GM19193 (cell line): ENCODE measurements around the gene ZDBF2.

Experiments
- POLR2A ChIP-seq: IDR thresholded peaks from 4 replicates; pipeline ENCODE4 v1.6.1; 2011; ENCODE audit not compliant: insufficient read depth, insufficient read length; ENCODE audit errors: extremely low read depth

ZDBF2 gene

DNA sequence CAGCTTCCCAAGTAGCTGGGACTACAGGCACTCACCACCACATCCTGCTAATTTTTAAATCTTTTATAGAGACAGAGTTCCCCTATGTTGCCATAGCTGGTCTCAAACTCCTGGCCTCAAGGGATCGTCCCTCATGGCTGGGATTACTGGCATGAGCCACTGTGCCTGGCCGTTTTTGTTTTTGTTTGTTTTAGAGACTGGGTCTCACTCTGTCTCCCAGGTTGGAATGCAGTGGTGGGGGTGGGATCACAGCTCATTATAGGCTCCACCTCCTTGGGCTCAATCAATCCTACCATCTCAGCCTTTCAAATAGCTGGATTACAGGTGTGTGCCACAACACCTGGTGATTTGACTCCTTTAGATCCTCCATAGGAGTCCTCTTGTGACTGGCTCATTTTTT, 19.5 kb upstream of the ZDBF2 start:
- no peak for TF ChIP-seq POLR2A

DNA sequence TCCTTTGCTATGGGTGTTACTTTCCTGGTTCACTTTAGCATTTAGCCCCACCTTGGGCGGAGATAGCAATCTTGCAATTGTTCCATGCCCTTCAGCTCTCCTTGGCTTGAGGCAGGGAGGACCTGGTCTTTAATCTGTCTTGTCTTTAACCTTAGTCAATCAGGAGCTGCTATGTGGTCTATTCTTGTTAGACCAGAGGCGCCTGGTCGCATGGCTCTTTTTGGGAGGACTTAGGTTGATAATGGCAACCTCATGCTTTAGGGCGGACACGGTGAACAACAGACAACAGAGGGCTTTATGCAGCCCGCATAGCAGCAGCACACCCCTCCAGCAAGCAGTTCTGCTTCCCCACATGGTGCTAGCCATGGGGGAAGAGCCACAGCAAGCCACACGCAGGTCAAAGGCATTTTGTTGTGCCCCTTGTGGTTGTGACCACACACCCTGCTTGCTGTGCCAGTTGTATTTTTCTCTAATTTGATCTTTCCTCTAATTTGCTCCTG, 17.7 kb upstream of the ZDBF2 start:
- TF ChIP-seq POLR2A: no peak

DNA sequence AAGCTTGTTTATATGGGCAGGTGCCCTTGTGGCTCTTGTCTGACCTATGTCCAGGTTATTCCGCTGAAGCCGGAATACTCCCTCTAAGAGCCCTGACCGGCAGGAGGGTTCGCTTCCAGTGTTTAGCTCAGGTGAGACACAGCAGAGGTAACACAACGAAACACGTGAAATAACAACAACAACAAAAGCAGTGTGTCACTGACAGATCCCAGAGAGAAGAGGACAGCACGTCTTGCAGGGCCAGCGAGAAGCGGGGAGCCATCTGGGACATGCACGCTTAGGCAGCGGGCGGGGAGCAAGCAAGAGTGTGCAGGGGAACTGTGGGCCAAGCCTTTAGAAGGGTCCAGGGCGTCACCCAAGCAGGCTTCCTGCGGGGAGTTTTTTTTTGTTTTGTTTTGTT, 17.1 kb upstream of the ZDBF2 start:
- TF ChIP-seq POLR2A: no peak

DNA sequence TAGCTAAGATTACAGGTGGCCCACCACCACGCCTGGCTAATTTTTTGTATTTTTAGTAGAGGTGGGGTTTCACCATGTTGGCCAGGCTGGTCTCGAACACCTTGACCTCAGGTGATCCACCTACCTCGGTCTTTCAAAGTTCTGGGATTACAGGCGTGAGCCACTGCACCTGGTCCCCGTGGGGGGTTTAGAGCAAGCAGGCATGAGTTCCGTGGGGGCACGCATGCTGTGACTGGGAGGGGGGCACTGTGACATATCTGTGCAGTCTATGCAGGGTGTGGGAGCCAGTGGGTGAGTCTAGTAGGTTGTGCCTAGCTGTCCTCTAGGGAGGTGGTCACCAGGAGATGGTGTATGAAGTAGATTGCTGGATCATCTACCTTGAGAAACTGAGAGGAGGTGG, 16.6 kb upstream of the ZDBF2 start:
- TF ChIP-seq POLR2A: no peak

- TF ChIP-seq POLR2A: no peak
These were observed 14.9 kb upstream of the ZDBF2 start for GRCh38 chr2:206259376-206260187.

- TF ChIP-seq POLR2A: no peak
These were observed 14.1 kb upstream of the ZDBF2 start for GRCh38 chr2:206260188-206261012.

GRCh38 chr2:206263959-206264603, 10.4 kb upstream of the ZDBF2 start:
- no peak for TF ChIP-seq POLR2A

GRCh38 chr2:206266130-206267125, 8.0 kb upstream of the ZDBF2 start:
- TF ChIP-seq POLR2A: no peak

- TF ChIP-seq POLR2A: no peak
These were observed 6.9 kb upstream of the ZDBF2 start for GRCh38 chr2:206267567-206267966.

GRCh38 chr2:206271065-206271464, 3.4 kb upstream of the ZDBF2 start:
- no peak for TF ChIP-seq POLR2A

DNA sequence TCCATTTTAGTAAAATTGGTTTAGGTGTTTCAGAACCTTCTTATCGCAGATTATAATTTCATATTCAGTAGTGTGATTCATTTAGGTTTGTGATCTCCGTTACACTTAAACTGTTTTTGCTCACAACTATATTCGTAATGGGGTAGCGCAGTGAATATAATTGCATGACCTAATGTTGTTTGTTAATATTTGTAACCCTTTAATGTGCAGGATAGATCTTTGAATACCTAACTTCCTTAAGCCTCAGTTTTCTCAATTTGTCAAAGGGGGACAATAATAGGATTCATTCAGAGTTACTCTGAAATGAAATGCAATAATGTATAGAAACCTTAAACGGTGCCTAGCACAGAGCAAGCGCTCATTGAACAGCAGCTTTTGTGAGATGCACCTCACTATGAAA, 558 bp upstream of the ZDBF2 start:
- no peak for TF ChIP-seq POLR2A

DNA sequence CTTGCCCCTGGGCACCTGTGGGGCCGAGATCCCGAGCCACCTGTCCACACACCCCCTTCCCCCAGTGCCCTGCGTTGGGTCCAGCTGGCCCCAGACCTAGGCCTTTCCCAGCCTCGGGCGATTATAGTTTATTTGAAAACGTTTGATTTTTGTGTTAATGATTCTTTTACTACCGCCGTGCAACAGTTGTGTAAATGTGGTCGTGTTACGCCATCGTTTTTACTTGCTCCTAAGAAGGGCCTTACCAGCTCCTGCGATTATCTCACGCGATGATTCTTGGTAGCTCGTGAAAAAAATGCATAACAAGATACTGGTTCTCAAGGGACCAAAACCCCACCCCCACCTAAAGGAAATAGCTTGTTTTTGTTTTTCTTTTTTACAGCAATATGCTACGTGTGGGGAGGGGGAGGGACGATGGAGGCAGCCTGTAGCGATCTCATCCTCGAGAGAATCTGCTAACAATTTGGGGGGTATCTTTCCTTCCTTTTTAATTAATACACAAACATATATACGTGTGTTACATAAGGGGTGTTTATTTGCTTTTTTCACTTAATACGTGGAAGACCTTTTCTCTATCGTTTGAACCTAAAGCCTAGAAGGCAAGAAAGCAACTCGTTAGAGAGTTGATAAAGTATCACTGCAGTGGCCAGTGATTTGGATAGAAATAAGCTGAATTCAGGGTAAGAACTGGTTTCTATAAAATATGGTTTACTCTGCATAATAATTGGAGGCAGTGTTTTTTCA, 1.0 kb downstream of the ZDBF2 start:
- no peak for TF ChIP-seq POLR2A

- no peak for TF ChIP-seq POLR2A
These were observed 1.9 kb downstream of the ZDBF2 start for GRCh38 chr2:206276169-206276942.
